AG04450 (cell line): ENCODE measurements around the gene LARP6. TPM values are rescaled to one million over a fixed set of nuclear protein-coding genes. Genes with fewer than 3 reads are reported as not detected.
A peak's percentile ranks its signal among the peaks of the same experiment; 100 is the strongest.

Source experiments
- CTCF ChIA-PET: fragments of 300-600, 350-600 bp; formaldehyde crosslinking; extraction: SDS; loops from one replicate; lab custom pipeline; 2022; ENCODE audit warnings: antibody characterized with exemption, inconsistent platforms; lab: Charles Lee
- POLR2A ChIA-PET: fragments of 350-600 bp; formaldehyde crosslinking; extraction: SDS; loops from one replicate; lab custom pipeline; 2021; ENCODE audit warnings: antibody characterized with exemption, inconsistent platforms; lab: Yijun Ruan, JAX
- DNase-seq: peaks from one replicate; pipeline ENCODE4 v3.0.0-alpha.2; 2011; ENCODE audit warnings: low read depth, low spot score
- H3K27ac ChIP-seq: one replicate; pipeline ENCODE4 v1.5.1; 2012; ENCODE audit warnings: low read depth, low read length, control low read depth
- H3K27me3 ChIP-seq: one replicate; pipeline ENCODE4 v1.6.0; 2012; ENCODE audit warnings: low read length; ENCODE audit not compliant: control insufficient read depth, insufficient read depth
- H3K4me3 ChIP-seq: 2 replicates; pipeline ENCODE4 v1.5.1; 2011; ENCODE audit warnings: mild to moderate bottlenecking, low read depth, low read length, control low read depth
- H3K9me3 ChIP-seq: 2 replicates; pipeline ENCODE4 v1.5.1; 2012; ENCODE audit warnings: low read length; ENCODE audit not compliant: control insufficient read depth, insufficient read depth
- CTCF ChIP-seq: IDR thresholded peaks from 2 replicates; pipeline ENCODE4 v1.5.1; 2011; ENCODE audit warnings: low read depth, low read length, control low read depth, inconsistent platforms
- polyA plus RNA-seq: library from polyadenylated mRNA; depleted of rRNA; stranded (reverse); fragments of >200 nt; gene quantifications from 2 replicates; pipeline ENCODE4 v1.2.3, GENCODE V29; 2011

Gene LARP6
- polyA plus RNA-seq, 1 experiment = 235 TPM

DNA sequence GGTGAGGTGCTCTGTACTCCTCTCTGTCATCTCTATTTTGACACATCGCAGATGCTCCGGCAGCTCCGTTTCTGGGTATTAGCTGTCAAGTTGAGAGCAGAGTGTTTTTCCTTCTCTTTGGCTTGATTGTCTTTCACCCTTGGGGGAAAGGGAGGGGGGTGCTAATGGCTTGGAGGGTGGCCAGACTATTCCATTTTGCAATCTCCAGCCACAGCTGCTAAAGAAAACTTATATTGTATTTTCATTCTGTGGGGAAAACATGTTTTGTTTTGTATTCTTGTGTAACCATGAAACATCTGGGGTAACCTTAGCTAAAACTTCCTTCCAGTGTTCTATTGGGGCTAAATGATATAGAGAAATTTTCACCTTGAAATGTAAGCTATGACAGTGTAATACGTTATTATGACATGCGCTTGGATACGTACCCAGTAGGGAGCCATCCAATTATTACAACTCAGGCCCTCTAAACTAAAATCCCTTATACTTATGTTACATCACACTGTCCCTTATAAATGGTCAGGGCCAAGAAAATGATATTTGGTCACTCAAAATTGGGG lies 14.0 kb upstream of the LARP6 start:
- POLR2A ChIA-PET = interaction anchor here (1.7 kb wide), 1 partner anchor 11 kb away, joined by 8 read pairs; no protein-coding TSS in a partner anchor
- Histone ChIP-seq H3K27ac (no peak overlapping the region), H3K27me3 (no peaks in the 10 kb centered on the region), H3K9me3 (peaks cover 4% of the 10 kb centered on the region; the same call in 1 of the 2 replicates), H3K4me3 (no peak overlapping the region)
- CTCF ChIA-PET = interaction anchor here (3.2 kb wide), 1 partner anchor 56 kb away, joined by 17 read pairs; no protein-coding TSS in a partner anchor
- TF ChIP-seq CTCF = no peak
- DNase-seq = no peak

DNA sequence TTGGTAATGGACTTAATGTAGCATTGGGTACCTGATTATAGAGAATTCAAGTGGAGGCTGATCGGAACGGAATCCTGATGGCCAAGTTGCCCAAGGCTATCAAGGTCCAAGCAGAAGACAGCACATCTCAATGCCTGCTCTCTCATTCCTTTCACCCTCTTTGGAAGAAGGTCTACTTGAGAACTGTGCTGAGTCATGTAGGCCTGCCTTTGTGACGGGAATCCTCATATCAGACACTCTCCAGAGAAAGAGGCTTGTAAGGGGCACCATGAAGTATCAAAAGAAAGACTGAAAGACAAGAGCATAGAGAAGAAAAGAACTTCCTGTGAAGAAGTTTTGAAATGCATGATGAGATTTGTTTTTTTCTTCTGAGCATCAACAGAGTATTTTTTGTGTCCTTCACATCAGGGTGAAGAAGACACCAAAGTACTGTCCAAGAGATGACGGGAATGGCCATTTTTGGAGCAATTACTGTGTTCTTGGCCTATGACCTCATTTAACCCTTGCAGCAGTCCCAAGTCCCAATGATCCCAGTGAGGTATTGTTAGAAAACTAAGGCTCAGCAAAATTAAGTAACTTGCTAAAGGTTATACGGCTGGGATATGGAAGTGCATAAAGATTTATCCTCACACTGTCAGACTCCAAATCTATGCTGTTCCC lies 13.2 kb upstream of the LARP6 start:
- no peak overlapping the region for H3K4me3 ChIP-seq
- H3K9me3 ChIP-seq = peaks cover 4% of the 10 kb centered on the region; the same call in 1 of the 2 replicates
- POLR2A ChIA-PET = interaction anchor here (1.7 kb wide), 1 partner anchor 11 kb away, joined by 8 read pairs; no protein-coding TSS in a partner anchor
- CTCF ChIA-PET = interaction anchor here (3.2 kb wide), 1 partner anchor 55 kb away, joined by 17 read pairs; no protein-coding TSS in a partner anchor
- H3K27ac ChIP-seq = peak overlapping the region; percentile 31
- no peak for TF ChIP-seq CTCF
- H3K27me3 ChIP-seq = no peaks in the 10 kb centered on the region
- DNase-seq = no peak

DNA sequence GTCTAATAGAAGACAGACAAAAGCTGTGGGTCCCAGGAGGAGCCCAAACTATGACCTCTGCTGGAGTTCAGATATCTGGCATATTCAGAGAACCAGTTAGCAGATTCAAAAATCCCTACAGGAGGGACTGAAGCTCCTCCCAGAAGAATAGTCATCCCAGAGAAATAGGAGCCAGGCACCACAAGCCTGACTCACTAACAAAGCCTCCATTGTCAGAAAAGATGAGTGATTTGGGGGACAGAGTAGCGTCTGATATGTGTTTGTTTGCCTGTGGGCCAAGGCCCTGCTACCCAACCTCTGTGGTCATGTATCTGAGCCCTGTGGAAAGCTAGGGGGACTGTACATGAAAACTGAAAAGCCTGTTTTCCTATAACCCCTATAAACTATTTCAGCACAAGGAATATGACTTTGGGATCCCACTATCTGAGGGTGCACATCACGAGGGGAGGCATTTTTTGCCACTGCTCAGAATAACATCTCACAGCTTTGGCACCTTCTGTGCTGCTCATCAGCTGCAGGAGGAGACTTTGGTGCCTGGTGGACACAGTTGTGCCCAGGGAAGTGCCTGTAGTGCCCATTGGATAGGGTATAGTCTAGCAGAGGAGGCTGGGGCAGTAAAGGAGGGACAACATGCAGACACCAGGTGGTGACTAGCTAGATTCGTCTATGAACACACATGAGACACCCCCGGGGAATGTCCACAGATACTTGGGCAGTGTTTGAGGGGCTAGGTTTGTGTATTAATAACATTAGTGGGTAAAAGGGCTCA lies 9.7 kb upstream of the LARP6 start:
- H3K4me3 ChIP-seq = no peak overlapping the region
- H3K9me3 ChIP-seq = peaks cover 3% of the 10 kb centered on the region; the same call in 1 of the 2 replicates
- ChIA-PET CTCF (interaction anchor here (1.2 to 1.7 kb wide), 3 partner anchors 11 to 52 kb away, joined by 4 to 10 read pairs (median 6); no protein-coding TSS in a partner anchor), POLR2A (interaction anchor here (1.0 to 1.2 kb wide), 2 partner anchors 10 to 38 kb away, joined by 3 to 8 read pairs; partner anchors contain the start of gene LARP6)
- DNase-seq = no peak
- TF ChIP-seq CTCF = no peak
- peak overlapping the region; percentile 40 for H3K27ac ChIP-seq
- H3K27me3 ChIP-seq = no peaks in the 10 kb centered on the region

GRCh38 chr15:70859998-70860397 lies 6.0 kb upstream of the LARP6 start:
- CTCF ChIA-PET = interaction anchor here (1.1 kb wide), 1 partner anchor 14 kb away, joined by 5 read pairs; no protein-coding TSS in a partner anchor
- DNase-seq = no peak
- Histone ChIP-seq H3K27me3 (no peaks in the 10 kb centered on the region), H3K4me3 (no peak overlapping the region), H3K9me3 (peaks cover 3% of the 10 kb centered on the region; the same call in 1 of the 2 replicates), H3K27ac (no peak overlapping the region)
- no peak for TF ChIP-seq CTCF
- POLR2A ChIA-PET = interaction anchor here (1.0 kb wide), 1 partner anchor 65 kb away, joined by 3 read pairs; no protein-coding TSS in a partner anchor
